Measurements from ENCODE around the gene ADD2.

Gene ADD2

GRCh38 chr2:70719231-70719630 is 48.8 kb downstream of the ADD2 start:
- DNase-seq: no peak

- DNase-seq: no peak
Measured at GRCh38 chr2:70718736-70719135, 49.3 kb downstream of the ADD2 start.

DNA sequence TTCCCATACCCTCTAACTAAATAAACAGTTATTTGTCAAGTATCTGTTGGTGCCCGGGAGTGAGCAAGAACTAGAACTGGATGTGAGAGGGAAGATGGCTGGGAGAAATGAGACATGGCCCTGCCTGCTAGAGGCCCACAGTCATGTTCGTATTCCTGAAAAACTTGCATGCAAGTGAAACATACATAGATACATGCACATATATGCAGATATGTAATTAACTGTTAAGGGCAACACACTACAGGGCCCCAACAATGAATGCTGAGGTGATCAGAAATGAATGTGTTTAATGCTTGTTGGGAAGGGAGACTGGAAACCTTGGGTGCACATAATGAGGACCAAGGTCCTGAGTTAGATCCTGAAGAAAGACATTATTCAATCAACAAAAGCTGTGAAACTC is 49.8 kb downstream of the ADD2 start:
- no peak for DNase-seq

- no peak for DNase-seq
Measured at GRCh38 chr2:70717431-70718038, 50.5 kb downstream of the ADD2 start.

- no peak for DNase-seq
Measured at GRCh38 chr2:70716951-70717350, 51.0 kb downstream of the ADD2 start.

- DNase-seq: no peak
Measured at GRCh38 chr2:70716131-70716743, 51.8 kb downstream of the ADD2 start.

GRCh38 chr2:70715071-70715985 is 52.7 kb downstream of the ADD2 start:
- no peak for DNase-seq

DNA sequence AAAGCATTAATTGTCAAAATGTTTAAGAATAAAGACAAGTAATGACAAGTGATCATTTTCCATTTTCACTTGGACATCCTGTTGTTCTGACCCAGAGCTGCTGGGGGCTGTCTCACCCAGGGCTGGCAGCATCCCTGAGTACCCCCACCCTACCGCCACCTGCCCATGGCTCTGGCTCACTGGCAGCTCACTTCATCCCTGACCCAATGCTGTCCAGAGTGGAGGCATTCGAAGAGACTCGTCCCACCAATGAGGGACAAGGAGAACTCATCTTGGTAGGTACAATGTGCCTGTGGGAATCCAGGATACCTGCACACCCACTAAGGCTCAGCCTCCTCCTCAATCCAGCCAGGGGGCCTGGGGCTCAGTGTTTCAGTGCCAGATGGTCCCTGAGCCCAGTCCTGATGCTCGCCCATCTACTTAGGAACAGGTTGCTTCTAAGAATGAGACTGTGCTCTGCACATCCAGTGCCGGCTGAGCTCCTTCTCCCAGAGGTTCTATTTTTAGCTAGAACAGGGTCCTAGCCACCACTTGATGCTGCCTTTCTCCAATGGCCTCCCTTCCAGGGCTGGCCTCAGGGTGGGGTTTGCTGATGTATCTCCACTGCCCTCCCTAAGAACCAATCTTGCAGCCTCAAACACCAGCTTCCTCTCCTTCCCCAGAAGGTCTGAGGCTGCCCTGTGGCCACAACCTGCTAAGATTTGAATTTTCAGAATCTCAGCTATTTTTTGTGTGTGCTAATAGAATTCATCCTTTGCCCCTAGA is 53.7 kb downstream of the ADD2 start:
- no peak for DNase-seq

- DNase-seq: no peak
Measured at GRCh38 chr2:70712916-70713315, 55.1 kb downstream of the ADD2 start.

- DNase-seq: no peak
Measured at GRCh38 chr2:70711191-70711590, 56.8 kb downstream of the ADD2 start.

DNA sequence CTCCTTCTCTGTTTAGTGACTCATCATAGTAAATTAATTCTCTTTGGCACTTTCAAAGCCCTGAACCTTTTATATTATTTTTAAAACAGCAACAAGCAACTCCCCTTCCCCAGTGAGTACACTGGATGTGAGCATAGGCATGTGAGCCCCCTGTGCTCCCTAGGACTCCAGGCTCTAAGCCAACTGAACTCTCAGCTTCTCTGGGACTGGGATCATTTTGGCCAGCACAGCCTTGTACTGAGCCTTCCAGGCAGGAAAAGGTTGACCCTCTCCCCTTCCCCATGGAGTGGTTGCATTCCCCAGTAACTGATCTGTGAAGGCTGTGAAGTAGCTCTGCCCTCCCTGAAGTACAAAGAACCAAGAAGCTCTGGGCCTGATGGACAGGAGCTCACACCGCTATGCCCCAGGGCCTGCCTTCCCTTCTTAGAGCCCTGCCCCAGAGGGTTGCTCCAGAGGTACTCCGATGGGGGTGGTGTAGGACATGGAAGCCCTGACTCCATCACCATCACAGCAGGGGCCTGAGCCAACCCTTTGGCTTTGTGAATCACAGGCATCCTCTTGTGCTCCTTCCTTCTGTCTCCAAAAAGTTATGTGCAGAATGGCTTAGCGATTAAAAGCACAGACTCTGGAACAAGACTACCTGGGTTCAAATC is 57.8 kb downstream of the ADD2 start:
- DNase-seq: no peak

GRCh38 chr2:70709275-70710037 is 58.5 kb downstream of the ADD2 start:
- peak in 1 of 4 experiments; percentile 5 for DNase-seq

GRCh38 chr2:70708376-70709199 is 59.4 kb downstream of the ADD2 start:
- DNase-seq: peak; percentile 15 to 67 (median 30)

DNA sequence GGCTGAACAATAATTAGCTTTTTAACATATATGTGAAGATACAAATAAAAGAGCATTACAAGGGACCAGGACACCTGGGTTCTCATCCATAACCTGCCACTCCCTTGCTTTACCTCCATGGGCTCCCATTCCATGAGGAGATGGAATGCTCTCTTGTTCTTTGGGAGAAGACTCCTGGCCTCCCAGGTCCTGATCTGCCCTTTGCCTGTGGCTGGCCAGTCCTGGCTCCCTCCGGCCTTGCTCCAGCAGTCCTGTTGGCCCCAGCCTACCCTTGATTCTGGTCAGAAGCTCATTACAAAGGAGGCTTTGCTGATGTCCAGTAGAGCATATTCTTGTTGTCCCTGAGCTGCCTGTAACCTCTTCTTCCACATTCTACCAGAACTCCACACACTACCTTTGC is 60.3 kb downstream of the ADD2 start:
- no peak for DNase-seq

- DNase-seq: no peak
Measured at GRCh38 chr2:70706026-70706795, 61.8 kb downstream of the ADD2 start.

DNA sequence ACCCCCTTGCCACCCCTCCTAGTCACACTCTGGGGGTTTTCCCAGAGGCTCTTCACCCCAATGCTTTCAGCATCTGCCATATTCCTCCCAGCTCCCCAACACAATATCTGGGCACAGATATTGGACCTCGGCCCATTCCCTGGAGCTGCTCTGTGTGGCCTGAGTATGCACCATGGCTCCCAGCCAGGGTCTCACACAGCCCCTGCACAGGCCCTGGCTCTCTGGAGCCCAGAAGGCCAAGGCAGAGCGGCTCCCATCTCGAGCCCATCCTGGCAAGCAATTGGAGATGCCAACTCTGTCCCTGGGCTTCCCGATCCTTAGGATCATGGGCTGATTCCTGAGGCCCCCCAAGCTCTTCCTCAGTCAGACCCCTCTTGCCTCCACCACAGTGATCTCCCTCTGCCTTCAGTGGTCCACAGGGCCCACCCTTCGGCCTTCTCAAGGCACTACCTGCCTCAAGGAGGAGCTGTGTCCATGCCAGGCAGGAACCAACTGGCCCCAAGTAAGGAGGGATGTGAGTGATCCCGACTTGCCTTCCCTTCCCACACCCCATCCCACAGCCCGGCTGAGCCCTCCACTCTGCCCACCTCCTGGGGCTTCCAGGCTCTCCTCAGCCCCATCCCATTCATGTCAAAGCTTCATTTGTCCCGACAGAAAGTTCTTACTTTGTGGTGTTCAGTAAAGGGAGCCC is 62.7 kb downstream of the ADD2 start:
- no peak for DNase-seq

GRCh38 chr2:70703900-70704549 is 64.0 kb downstream of the ADD2 start:
- no peak for DNase-seq

GRCh38 chr2:70702711-70703395 is 65.1 kb downstream of the ADD2 start:
- no peak for DNase-seq

Data from suppressor macrophage (primary cell).